ENCODE results near the gene ZMYND15. TPM values are rescaled to one million over a fixed set of nuclear protein-coding genes. Genes with fewer than 3 reads are reported as not detected.

Gene ZMYND15
- total and polyA plus RNA-seq, 2 experiments from 2014 or later: 0.32 to 1.4 TPM

- no peak for TF ChIP-seq POLR2AphosphoS5 (IDR thresholded peaks at IDR 0.05; ENCODE audit: low read depth)
- TF ChIP-seq ZNF114 (CRISPR knock-in tag; IDR thresholded peaks at IDR 0.05): no peak
- no peak for TF ChIP-seq EZH2 (IDR thresholded peaks at IDR 0.05; ENCODE audit: low read depth, unreplicated experiment)
- TF ChIP-seq CTCF (conservative IDR thresholded peaks at IDR 0.05; ENCODE audit: low read depth in 2 of 2): no peak
- no peak for TF ChIP-seq JUNB (IDR thresholded peaks at IDR 0.05; ENCODE audit: unreplicated experiment)
- no peak for TF ChIP-seq ZNF331 (CRISPR knock-in tag; IDR thresholded peaks at IDR 0.05; ENCODE audit: low read depth)
- TF ChIP-seq EZH2phosphoT487 (IDR thresholded peaks at IDR 0.05; ENCODE audit: unreplicated experiment): no peak
- TF ChIP-seq ETS1 (IDR thresholded peaks at IDR 0.05): no peak
- no peak for TF ChIP-seq CREB1 (CRISPR knock-in tag; IDR thresholded peaks at IDR 0.05; ENCODE audit: low read depth)
- no peak for TF ChIP-seq STAT1 (IDR thresholded peaks at IDR 0.05; ENCODE audit: unreplicated experiment)
- TF ChIP-seq REST (IDR thresholded peaks at IDR 0.05; ENCODE audit: unreplicated experiment): no peak
- TF ChIP-seq ZNF462 (CRISPR knock-in tag; IDR thresholded peaks at IDR 0.05): no peak
- TF ChIP-seq NANOG (IDR thresholded peaks at IDR 0.05; ENCODE audit: borderline replicate concordance): no peak
- ATAC-seq (no peak), DNase-seq (ENCODE audit: low spot score) (no peak)
- Histone ChIP-seq H3K9me2 (ENCODE audit: insufficient read depth) (no peaks in the 10 kb centered on the region), H4K20me1 (replicated peaks; ENCODE audit: insufficient read depth) (no peaks in the 10 kb centered on the region), H3K4me3 (no peak overlapping the region), H3K4me1 (ENCODE audit: insufficient read depth) (peaks cover 30% of the 10 kb centered on the region), H3K36me3 (ENCODE audit: insufficient read depth) (no peaks in the 10 kb centered on the region), H3K4me2 (no peak overlapping the region), H3K79me2 (replicated peaks; ENCODE audit: insufficient read depth) (no peaks in the 10 kb centered on the region), H2AFZ (peak overlapping the region; percentile 59; the same call in 1 of the 2 replicates), H3F3A (replicated peaks; ENCODE audit: low read depth) (peaks cover 19% of the 10 kb centered on the region; the same call in 1 of the 2 replicates), H3K27me3 (ENCODE audit: insufficient read depth) (peaks cover 21% of the 10 kb centered on the region), H3K27ac (ENCODE audit: low read depth) (no peak overlapping the region)
- no peak overlapping the region for H3K4me3 Mint-ChIP-seq
- no peaks in the 10 kb centered on the region; the same call in 2 of the 3 replicates for H3K9me3 Mint-ChIP-seq
- H3K4me1 Mint-ChIP-seq: peaks cover 25% of the 10 kb centered on the region
- H3K27ac Mint-ChIP-seq: no peak overlapping the region
- peaks cover 5% of the 10 kb centered on the region; the same call in 1 of the 3 replicates for H3K36me3 Mint-ChIP-seq (ENCODE audit: low read depth)
- peaks cover 31% of the 10 kb centered on the region for H3K27me3 Mint-ChIP-seq (ENCODE audit: insufficient read depth, low read depth, poor library complexity)
These were observed 45.9 kb downstream of the ZMYND15 start for GRCh38 chr17:4785311-4786105.

All from GM23338 (cell line).